Epithelial cell of proximal tubule (primary cell): Measurements from ENCODE around the gene ELMO2. TPM values are rescaled to one million over a fixed set of nuclear protein-coding genes. Genes with fewer than 3 reads are reported as not detected.

ENCODE experiments used
- DNase-seq: peaks from one replicate; pipeline ENCODE4 v3.0.0-alpha.2; 2011; ENCODE audit warnings: low read depth
- H3K4me3 ChIP-seq: 2 replicates; pipeline ENCODE4 v1.5.1; 2011; ENCODE audit warnings: low read depth, mild to moderate bottlenecking, low read length
- total RNA-seq: library from RNA; depleted of rRNA; stranded (reverse); fragments of >200 nt; gene quantifications from 2 replicates; pipeline ENCODE4 v1.2.3, GENCODE V29; 2015
- TF ChIP-seq, protein P1 (sequence below): conservative IDR thresholded peaks from 2 replicates; pipeline ENCODE4 v1.5.1; 2012; ENCODE audit warnings: low read depth, mild to moderate bottlenecking, low read length

ELMO2 gene
- total RNA-seq, 1 donor from 2014 or later = 20.5 TPM

GRCh38 chr20:46356195-46357029, 50.0 kb downstream of the ELMO2 start:
- H3K4me3 ChIP-seq = no peak overlapping the region
- no peak for DNase-seq
- TF ChIP-seq, protein P1, sequence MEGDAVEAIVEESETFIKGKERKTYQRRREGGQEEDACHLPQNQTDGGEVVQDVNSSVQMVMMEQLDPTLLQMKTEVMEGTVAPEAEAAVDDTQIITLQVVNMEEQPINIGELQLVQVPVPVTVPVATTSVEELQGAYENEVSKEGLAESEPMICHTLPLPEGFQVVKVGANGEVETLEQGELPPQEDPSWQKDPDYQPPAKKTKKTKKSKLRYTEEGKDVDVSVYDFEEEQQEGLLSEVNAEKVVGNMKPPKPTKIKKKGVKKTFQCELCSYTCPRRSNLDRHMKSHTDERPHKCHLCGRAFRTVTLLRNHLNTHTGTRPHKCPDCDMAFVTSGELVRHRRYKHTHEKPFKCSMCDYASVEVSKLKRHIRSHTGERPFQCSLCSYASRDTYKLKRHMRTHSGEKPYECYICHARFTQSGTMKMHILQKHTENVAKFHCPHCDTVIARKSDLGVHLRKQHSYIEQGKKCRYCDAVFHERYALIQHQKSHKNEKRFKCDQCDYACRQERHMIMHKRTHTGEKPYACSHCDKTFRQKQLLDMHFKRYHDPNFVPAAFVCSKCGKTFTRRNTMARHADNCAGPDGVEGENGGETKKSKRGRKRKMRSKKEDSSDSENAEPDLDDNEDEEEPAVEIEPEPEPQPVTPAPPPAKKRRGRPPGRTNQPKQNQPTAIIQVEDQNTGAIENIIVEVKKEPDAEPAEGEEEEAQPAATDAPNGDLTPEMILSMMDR = no peak

DNA sequence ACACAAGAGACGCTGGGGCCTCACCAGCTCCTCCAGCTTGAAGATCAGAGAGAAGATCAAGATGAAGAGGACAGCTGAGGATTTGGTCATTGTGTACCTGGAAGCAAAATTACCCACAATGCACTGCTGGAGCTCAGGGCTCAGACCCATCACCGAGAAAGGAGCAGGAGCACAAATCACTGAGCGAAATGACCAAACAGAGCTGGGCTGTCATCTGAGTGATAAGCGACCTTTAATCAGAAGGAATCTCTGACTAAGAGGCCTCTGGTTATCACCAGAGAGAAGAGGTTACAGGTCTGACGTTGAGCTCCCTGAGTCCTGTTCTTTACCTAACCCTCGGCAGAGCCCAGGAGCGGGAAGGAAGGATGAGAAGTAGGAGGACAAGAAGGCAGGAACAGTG, 50.6 kb downstream of the ELMO2 start:
- no peak for DNase-seq
- H3K4me3 ChIP-seq = no peak overlapping the region
- TF ChIP-seq, protein P1 = no peak

DNA sequence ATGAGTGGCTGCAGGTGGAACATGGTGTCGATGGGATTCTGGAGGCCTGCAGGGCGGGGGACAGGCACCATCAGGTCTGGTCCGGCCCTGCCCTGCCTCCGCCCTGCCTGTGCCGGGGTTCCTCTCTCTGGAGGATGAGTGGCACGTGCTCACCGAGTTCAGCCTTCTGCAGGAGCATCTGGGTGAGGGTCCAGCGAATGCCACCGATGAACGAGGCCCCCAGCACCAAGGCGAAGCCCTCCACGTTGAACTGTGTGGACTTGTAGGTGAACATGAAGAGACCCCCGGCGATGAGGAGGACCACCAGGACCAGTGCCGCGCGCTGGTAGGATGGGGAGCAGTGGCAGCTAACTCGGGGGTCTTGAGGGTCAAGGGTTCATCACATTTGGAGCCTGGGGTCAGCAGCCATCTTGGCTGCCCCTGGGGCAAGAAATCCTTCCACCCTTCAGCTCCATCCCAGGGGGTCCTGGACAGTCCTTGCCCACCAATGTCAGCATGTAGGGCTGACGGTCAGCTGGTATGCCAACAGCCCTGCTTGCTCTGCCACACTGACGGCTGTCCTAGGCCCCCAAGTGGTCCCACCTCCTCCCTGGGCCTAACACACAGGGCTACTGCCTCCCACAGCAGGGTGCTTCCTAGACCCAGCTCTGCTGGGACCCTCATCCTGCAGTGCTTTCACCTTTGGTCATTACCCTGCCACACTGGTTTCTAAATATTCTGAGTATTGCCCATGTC, 51.3 kb downstream of the ELMO2 start:
- no peak for DNase-seq
- TF ChIP-seq, protein P1 = no peak

GRCh38 chr20:46354207-46354555, 52.2 kb downstream of the ELMO2 start:
- no peak for DNase-seq
- TF ChIP-seq, protein P1 = no peak
- H3K4me3 ChIP-seq = no peak overlapping the region

More for the DNA sequence above, 51.3 kb downstream of the ELMO2 start:
- no peak overlapping the region for H3K4me3 ChIP-seq

DNA sequence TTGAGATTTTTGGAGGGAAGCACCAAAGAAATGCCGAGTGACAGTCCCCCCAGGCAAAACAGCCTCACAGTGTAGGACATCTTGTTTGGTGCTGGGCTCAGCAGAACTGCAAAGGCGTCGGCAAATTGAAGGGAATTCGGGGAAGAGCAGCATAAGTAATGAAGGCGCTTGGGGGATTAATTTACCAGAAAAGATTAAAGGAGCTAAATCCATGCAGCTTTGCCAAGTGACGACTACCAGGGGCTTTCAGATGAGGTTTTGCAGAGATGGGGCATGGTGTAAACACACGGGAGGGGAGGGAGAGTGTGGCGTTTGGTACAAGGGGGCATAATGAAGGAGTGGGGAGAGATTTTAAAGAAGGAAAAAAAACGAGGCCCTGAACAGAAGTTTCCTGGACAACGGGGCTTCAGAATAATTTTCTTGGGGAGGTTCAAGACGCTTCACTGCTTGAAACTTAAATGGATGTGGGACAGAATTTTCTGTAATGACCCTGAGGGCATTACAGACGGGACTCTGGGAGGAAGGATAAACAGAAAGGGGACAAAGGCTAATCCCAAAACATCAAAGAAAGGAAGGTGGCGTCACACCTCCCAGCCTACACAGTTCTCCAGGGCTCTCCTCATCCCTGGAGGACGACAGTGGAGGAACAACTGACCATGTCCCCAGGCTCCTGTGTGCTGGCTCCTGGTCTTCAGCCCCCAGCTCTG, 52.8 kb downstream of the ELMO2 start:
- no peak for DNase-seq
- TF ChIP-seq, protein P1 = no peak

GRCh38 chr20:46352370-46352938, 54.0 kb downstream of the ELMO2 start:
- TF ChIP-seq, protein P1 = no peak
- no peak for DNase-seq
- H3K4me3 ChIP-seq = no peak overlapping the region

More for the DNA sequence above, 52.8 kb downstream of the ELMO2 start:
- H3K4me3 ChIP-seq = no peak overlapping the region
